Endothelial cell of umbilical vein (primary cell): Measurements from ENCODE around the gene LAMC3. TPM values are rescaled to one million over a fixed set of nuclear protein-coding genes. Genes with fewer than 3 reads are reported as not detected.

Source experiments
- BruUV-seq: library from RNA; stranded (reverse); fragments of 400-500 nt; replicated peaks from 2 replicates; lab custom pipeline; 2021; lab: Mats Ljungman, UMichigan
- CTCF ChIA-PET: fragments of 300-600, 350-600 bp; sonication (Branson Sonifier 250); formaldehyde crosslinking; loops from one replicate; lab custom pipeline; 2021; ENCODE audit warnings: antibody characterized with exemption, inconsistent platforms; lab: Charles Lee
- POLR2A ChIA-PET: fragments of 300-600, 350-600 bp; sonication (Branson Sonifier 250); formaldehyde crosslinking; loops from one replicate; lab custom pipeline; 2021; ENCODE audit warnings: antibody characterized with exemption, inconsistent platforms; lab: Charles Lee
- DNase-seq: peaks from one replicate; pipeline ENCODE4 v3.0.0-alpha.2; 2011; ENCODE audit warnings: low read depth, low spot score
- FAIRE-seq: peaks from 2 replicates; lab custom pipeline; 2011; peaks lifted over from hg19 to GRCh38; lab: Jason Lieb, UNC
- H2AFZ ChIP-seq: 2 replicates; pipeline ENCODE4 v1.6.0; 2012; ENCODE audit warnings: low read depth, low read length, control low read depth, inconsistent platforms
- H3K27ac ChIP-seq: 2 replicates; pipeline ENCODE4 v1.5.1; 2011; ENCODE audit warnings: low read depth, mild to moderate bottlenecking, control low read depth, low read length, moderate library complexity; ENCODE audit not compliant: insufficient read depth
- H3K27me3 ChIP-seq, 2 experiments: 2 replicates each; pipeline versions ENCODE4 v1.6.0 to v1.6.1; 2011; ENCODE audit warnings: low read length in 2 of 2, mixed read lengths in 1 of 2; ENCODE audit not compliant: control insufficient read depth in 2 of 2, insufficient read depth in 2 of 2
- H3K36me3 ChIP-seq, 2 experiments: 2 replicates in 1 of 2; 3 replicates in 1 of 2; pipeline ENCODE4 v1.5.1; 2011; ENCODE audit warnings: low read length in 2 of 2, mild to moderate bottlenecking in 1 of 2, moderate library complexity in 1 of 2; ENCODE audit not compliant: control insufficient read depth in 2 of 2, insufficient read depth in 2 of 2; ENCODE audit errors: extremely low read depth in 1 of 2
- H3K4me1 ChIP-seq: 3 replicates; pipeline ENCODE4 v1.5.1; 2011; ENCODE audit warnings: mild to moderate bottlenecking, low read length; ENCODE audit not compliant: control insufficient read depth, insufficient read depth; ENCODE audit errors: extremely low read depth
- H3K4me2 ChIP-seq: 2 replicates; pipeline ENCODE4 v1.6.1; 2011; ENCODE audit warnings: low read length, control low read depth, mixed read lengths; ENCODE audit not compliant: insufficient read depth
- H3K4me3 ChIP-seq, 3 experiments: fragments of 200-600 bp in 1 of 3; sonication (generic), shearing (Covaris generic) in 1 of 3; replicated peaks in 1 of 3; 2 replicates each; pipeline ENCODE4 v1.5.1; 2011 to 2016; ENCODE audit warnings: control low read depth in 3 of 3, low read length in 3 of 3, mild to moderate bottlenecking in 2 of 3, inconsistent platforms in 1 of 3, low read depth in 1 of 3, moderate library complexity in 1 of 3; ENCODE audit not compliant: insufficient read depth in 1 of 3
- H3K79me2 ChIP-seq: 2 replicates; pipeline ENCODE4 v1.6.0; 2012; ENCODE audit warnings: low read length, inconsistent platforms; ENCODE audit not compliant: control insufficient read depth, insufficient read depth
- H3K9ac ChIP-seq: replicated peaks from 2 replicates; pipeline ENCODE3; 2011; ENCODE audit warnings: low read length, control low read depth; ENCODE audit not compliant: insufficient read depth; ENCODE audit errors: extremely low read depth
- H3K9me1 ChIP-seq: replicated peaks from 3 replicates; pipeline ENCODE4 v1.6.0; 2011; ENCODE audit warnings: mild to moderate bottlenecking, low read length; ENCODE audit not compliant: control insufficient read depth, insufficient read depth; ENCODE audit errors: extremely low read depth
- H3K9me3 ChIP-seq: replicated peaks from 2 replicates; pipeline ENCODE4 v1.5.1; 2012; ENCODE audit warnings: low read length, inconsistent platforms; ENCODE audit not compliant: control insufficient read depth, insufficient read depth
- H4K20me1 ChIP-seq: replicated peaks from 2 replicates; pipeline ENCODE3; 2011; ENCODE audit warnings: mild to moderate bottlenecking, low read length; ENCODE audit not compliant: control insufficient read depth, insufficient read depth; ENCODE audit errors: extremely low read depth
- EZH2 ChIP-seq: IDR thresholded peaks from 2 replicates; pipeline ENCODE4 v1.6.1; 2012; ENCODE audit warnings: borderline replicate concordance, low read depth, mild to moderate bottlenecking, moderate library complexity, low read length, inconsistent platforms; ENCODE audit not compliant: severe bottlenecking
- FOS ChIP-seq: IDR thresholded peaks from 2 replicates; pipeline ENCODE4 v1.6.1; 2011; ENCODE audit warnings: mild to moderate bottlenecking, low read length, moderate library complexity, borderline replicate concordance; ENCODE audit not compliant: insufficient read depth
- GATA2 ChIP-seq: IDR thresholded peaks from 2 replicates; pipeline ENCODE4 v1.7.0; 2011; ENCODE audit warnings: low read depth, mild to moderate bottlenecking, moderate library complexity, mixed read lengths, low read length; ENCODE audit not compliant: insufficient read length, insufficient read depth
- JUN ChIP-seq: IDR thresholded peaks from 2 replicates; pipeline ENCODE4 v1.6.1; 2011; ENCODE audit warnings: borderline replicate concordance, low read depth; ENCODE audit not compliant: insufficient read length, insufficient read depth
- MYC ChIP-seq: IDR thresholded peaks from one replicate; pipeline ENCODE4 v1.6.1; 2011; ENCODE audit warnings: mild to moderate bottlenecking, low read depth, low read length
- POLR2A ChIP-seq: IDR thresholded peaks from 2 replicates; pipeline ENCODE4 v1.6.1; 2012; ENCODE audit warnings: low read depth, mild to moderate bottlenecking, control low read depth, low read length
- POLR2AphosphoS5 ChIP-seq: IDR thresholded peaks from 2 replicates; pipeline ENCODE4 v1.6.1; 2012; ENCODE audit warnings: low read depth, mild to moderate bottlenecking, control low read depth, low read length, moderate library complexity; ENCODE audit not compliant: insufficient read depth
- dilution Hi-C: fragments of 300-500 bp; cut with MboI; formaldehyde crosslinking; loops from one replicate; pipeline ENCODE4 v1.15.0; 2019; ENCODE audit warnings: low sequenced_read_pairs; ENCODE audit not compliant: extremely low pct_ligation_motif_present
- intact Hi-C: fragments of 100-400 bp; cut with micrococcal nuclease; formaldehyde crosslinking; loops from one replicate; pipeline ENCODE4 v1.10.0; 2022
- polyA plus RNA-seq, 4 experiments: library from polyadenylated mRNA; depleted of rRNA in 3 of 4; stranded (reverse) in 3 of 4; unstranded in 1 of 4; fragments of >200 nt; gene quantifications; 2 replicates each; pipeline versions ENCODE4 v1.2.1 to v1.2.3, GENCODE V29; 2011 to 2012; ENCODE audit warnings: missing spikeins in 1 of 4
- total RNA-seq: library from RNA; stranded (reverse); gene quantifications from 2 replicates; pipeline ENCODE4 v1.2.3, GENCODE V29; 2021
- TF ChIP-seq, protein P1 (sequence below): IDR thresholded peaks from 2 replicates; pipeline ENCODE4 v1.6.1; 2011; ENCODE audit not compliant: insufficient read depth, insufficient read length
- TF ChIP-seq, protein P2 (sequence below), 2 donors: IDR thresholded peaks; 1 replicate in 1 of 2; 2 replicates in 1 of 2; pipeline ENCODE4 v1.5.1; 2011; ENCODE audit warnings: low read length in 2 of 2, mild to moderate bottlenecking in 2 of 2, moderate library complexity in 2 of 2, control low read depth in 1 of 2, inconsistent platforms in 1 of 2, low read depth in 1 of 2; ENCODE audit not compliant: insufficient read depth in 1 of 2; ENCODE audit errors: extremely low read depth in 1 of 2

LAMC3 gene
- total and polyA plus RNA-seq, 2 donors (not counting 3 experiments of a cell fraction or from before 2014, with no cell fraction given): 0.18 to 0.38 TPM

DNA sequence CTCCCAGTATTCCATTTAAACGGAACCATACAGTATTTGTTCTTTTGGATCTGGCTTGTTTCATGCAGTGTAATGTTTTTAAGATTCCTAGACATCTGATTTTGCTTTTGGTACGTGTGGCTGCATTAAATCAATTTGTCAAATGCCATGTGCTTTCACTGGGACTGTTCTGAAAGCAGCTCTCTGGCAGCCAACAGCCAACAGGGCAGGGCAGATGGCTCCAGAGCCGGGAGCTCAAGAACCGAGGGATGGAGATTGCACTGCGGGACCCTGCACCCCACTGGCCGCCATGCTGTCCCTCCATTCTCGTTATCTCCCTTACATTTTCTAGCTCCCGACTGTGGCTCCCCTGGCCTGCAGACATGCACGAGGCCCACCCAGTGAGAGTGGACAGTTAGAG lies 54.0 kb downstream of the LAMC3 start:
- no peak for DNase-seq
- Histone ChIP-seq H3K27ac (no peak overlapping the region), H2AFZ (no peak overlapping the region), H3K79me2 (no peaks in the 10 kb centered on the region), H3K4me3 (no peak overlapping the region), H3K9me1 (no peaks in the 10 kb centered on the region), H3K9ac (no peak overlapping the region), H3K9me3 (no peaks in the 10 kb centered on the region), H3K27me3 (no peaks in the 10 kb centered on the region), H4K20me1 (no peaks in the 10 kb centered on the region), H3K36me3 (no peaks in the 10 kb centered on the region), H3K4me1 (no peaks in the 10 kb centered on the region), H3K4me2 (no peak overlapping the region)
- TF ChIP-seq, protein P1, sequence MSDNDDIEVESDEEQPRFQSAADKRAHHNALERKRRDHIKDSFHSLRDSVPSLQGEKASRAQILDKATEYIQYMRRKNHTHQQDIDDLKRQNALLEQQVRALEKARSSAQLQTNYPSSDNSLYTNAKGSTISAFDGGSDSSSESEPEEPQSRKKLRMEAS: no peak
- no peak for TF ChIP-seq FOS
- no TSS peak for BruUV-seq
- intact Hi-C loops (no loop called here), dilution Hi-C loops (no loop called here)
- no peak for FAIRE-seq
- ChIA-PET POLR2A (no interaction called here), CTCF (interaction anchor here (0.6 to 1.8 kb wide), 4 partner anchors 9 to 244 kb away, joined by 3 to 8 read pairs (median 4); no protein-coding TSS in a partner anchor)

DNA sequence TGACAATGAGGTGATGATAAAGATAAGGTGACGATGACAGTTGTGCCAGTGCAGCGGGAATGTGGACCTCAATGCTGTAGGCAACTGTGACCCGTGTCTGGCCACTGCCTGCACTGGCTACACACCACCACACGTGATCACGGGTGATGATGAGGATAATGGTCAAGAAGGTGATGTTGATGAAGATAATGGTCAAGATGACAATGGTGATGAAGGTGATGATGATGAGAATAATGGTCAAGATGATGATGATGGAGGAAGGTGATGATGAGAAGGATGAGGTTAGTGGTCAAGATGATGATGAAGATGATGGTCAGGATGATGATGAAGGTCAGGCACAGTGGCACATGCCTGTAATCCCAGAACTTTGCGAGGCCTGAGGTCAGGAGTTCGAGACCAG lies 56.6 kb downstream of the LAMC3 start:
- intact Hi-C loops: no loop called here
- H3K79me2 ChIP-seq: no peaks in the 10 kb centered on the region
- no TSS peak for BruUV-seq
- ChIA-PET POLR2A (no interaction called here), CTCF (no interaction called here)
- H2AFZ ChIP-seq: no peak overlapping the region
- no peak overlapping the region for H3K9ac ChIP-seq
- H4K20me1 ChIP-seq: no peaks in the 10 kb centered on the region
- TF ChIP-seq POLR2A (no peak), EZH2 (no peak), GATA2 (no peak), POLR2AphosphoS5 (no peak), JUN (no peak), FOS (no peak), MYC (no peak)
- TF ChIP-seq, protein P2, sequence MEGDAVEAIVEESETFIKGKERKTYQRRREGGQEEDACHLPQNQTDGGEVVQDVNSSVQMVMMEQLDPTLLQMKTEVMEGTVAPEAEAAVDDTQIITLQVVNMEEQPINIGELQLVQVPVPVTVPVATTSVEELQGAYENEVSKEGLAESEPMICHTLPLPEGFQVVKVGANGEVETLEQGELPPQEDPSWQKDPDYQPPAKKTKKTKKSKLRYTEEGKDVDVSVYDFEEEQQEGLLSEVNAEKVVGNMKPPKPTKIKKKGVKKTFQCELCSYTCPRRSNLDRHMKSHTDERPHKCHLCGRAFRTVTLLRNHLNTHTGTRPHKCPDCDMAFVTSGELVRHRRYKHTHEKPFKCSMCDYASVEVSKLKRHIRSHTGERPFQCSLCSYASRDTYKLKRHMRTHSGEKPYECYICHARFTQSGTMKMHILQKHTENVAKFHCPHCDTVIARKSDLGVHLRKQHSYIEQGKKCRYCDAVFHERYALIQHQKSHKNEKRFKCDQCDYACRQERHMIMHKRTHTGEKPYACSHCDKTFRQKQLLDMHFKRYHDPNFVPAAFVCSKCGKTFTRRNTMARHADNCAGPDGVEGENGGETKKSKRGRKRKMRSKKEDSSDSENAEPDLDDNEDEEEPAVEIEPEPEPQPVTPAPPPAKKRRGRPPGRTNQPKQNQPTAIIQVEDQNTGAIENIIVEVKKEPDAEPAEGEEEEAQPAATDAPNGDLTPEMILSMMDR (IDR thresholded peaks at IDR 0.05; ENCODE audit: extremely low read depth in 1 of 2, insufficient read depth in 1 of 2, low read depth in 1 of 2, low read length in 2 of 2): no peak
- TF ChIP-seq, protein P1: no peak
- no peaks in the 10 kb centered on the region for H3K9me1 ChIP-seq
- H3K4me2 ChIP-seq: no peak overlapping the region
- H3K27me3 ChIP-seq: no peaks in the 10 kb centered on the region
- H3K27ac ChIP-seq: no peak overlapping the region
- no peak for DNase-seq
- no peaks in the 10 kb centered on the region for H3K9me3 ChIP-seq
- H3K4me1 ChIP-seq: no peaks in the 10 kb centered on the region
- no peaks in the 10 kb centered on the region for H3K36me3 ChIP-seq
- no peak overlapping the region for H3K4me3 ChIP-seq
- dilution Hi-C loops: no loop called here
- no peak for FAIRE-seq
